ENCODE results near the gene ACSF3. TPM values are rescaled to one million over a fixed set of nuclear protein-coding genes. Genes with fewer than 3 reads are reported as not detected.

Gene ACSF3
- total RNA-seq, 1 donor from 2014 or later = 14.5 TPM

GRCh38 chr16:89104930-89105571, 11.4 kb downstream of the ACSF3 start:
- Histone ChIP-seq H4K20me1 (ENCODE audit: low read depth) (peaks cover 3% of the 10 kb centered on the region), H3K4me2 (no peak overlapping the region), H3F3A (ENCODE audit: low read depth) (no peaks in the 10 kb centered on the region), H3K36me3 (no peaks in the 10 kb centered on the region), H3K9ac (no peak overlapping the region), H3K4me3 (no peak overlapping the region), H3K27me3 (no peaks in the 10 kb centered on the region), H3K9me3 (ENCODE audit: low read depth) (no peaks in the 10 kb centered on the region), H2AFZ (replicated peaks) (no peak overlapping the region), H3K27ac (no peak overlapping the region), H3K79me2 (ENCODE audit: low read depth) (peaks cover 1% of the 10 kb centered on the region), H3K4me1 (no peaks in the 10 kb centered on the region)
- no peak for DNase-seq (ENCODE audit: low spot score)
- Mint-ChIP-seq H3K36me3 (peaks cover 21% of the 10 kb centered on the region), H3K9me3 (no peaks in the 10 kb centered on the region), H3K27me3 (ENCODE audit: insufficient read depth, low read depth) (peaks cover 2% of the 10 kb centered on the region), H3K4me3 (no peak overlapping the region), H3K4me1 (no peaks in the 10 kb centered on the region), H3K27ac (no peak overlapping the region)
- TF ChIP-seq EZH2 (IDR thresholded peaks at IDR 0.05) = no peak
- TF ChIP-seq EZH2phosphoT487 (IDR thresholded peaks at IDR 0.05) = no peak
- TF ChIP-seq, protein P1, sequence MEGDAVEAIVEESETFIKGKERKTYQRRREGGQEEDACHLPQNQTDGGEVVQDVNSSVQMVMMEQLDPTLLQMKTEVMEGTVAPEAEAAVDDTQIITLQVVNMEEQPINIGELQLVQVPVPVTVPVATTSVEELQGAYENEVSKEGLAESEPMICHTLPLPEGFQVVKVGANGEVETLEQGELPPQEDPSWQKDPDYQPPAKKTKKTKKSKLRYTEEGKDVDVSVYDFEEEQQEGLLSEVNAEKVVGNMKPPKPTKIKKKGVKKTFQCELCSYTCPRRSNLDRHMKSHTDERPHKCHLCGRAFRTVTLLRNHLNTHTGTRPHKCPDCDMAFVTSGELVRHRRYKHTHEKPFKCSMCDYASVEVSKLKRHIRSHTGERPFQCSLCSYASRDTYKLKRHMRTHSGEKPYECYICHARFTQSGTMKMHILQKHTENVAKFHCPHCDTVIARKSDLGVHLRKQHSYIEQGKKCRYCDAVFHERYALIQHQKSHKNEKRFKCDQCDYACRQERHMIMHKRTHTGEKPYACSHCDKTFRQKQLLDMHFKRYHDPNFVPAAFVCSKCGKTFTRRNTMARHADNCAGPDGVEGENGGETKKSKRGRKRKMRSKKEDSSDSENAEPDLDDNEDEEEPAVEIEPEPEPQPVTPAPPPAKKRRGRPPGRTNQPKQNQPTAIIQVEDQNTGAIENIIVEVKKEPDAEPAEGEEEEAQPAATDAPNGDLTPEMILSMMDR (IDR thresholded peaks at IDR 0.05) = no peak

DNA sequence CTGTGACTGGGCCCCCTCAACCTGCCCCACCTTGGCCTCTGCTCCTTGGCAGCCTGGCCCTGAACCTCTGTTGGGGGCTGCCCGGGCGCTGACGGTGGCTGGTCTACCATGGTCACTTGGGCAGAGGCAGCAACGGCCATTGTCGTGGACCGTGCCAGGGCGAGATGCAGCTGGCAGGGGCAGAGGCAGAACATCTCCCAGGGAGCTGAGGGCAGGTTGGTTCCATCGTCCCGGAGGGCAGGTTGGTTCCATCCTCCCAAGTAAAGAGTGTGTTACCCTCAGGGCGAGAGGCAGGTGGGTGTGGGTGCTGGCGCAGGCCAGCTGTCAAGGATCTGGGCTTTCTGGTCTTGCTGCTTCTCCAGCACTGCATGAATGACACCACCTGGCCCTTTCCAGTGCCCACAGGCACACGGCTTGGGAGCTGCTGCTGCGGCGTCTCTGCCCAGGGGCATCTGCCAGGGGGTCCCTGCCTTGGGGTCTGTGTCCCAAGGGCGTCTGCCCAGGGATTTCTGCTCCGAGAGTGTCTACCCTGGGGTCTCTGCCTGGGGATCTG, 12.0 kb downstream of the ACSF3 start:
- H3K27me3 ChIP-seq = no peaks in the 10 kb centered on the region
- no peak overlapping the region for H2AFZ ChIP-seq (replicated peaks)
- DNase-seq (ENCODE audit: low spot score) = no peak
- H3K4me1 ChIP-seq = no peaks in the 10 kb centered on the region
- no peaks in the 10 kb centered on the region for H3K79me2 ChIP-seq (ENCODE audit: low read depth)
- no peaks in the 10 kb centered on the region for H3F3A ChIP-seq (ENCODE audit: low read depth)
- no peak overlapping the region for H3K4me2 ChIP-seq
- Mint-ChIP-seq H3K9me3 (no peaks in the 10 kb centered on the region), H3K27ac (no peak overlapping the region), H3K27me3 (ENCODE audit: insufficient read depth, low read depth) (peaks cover 2% of the 10 kb centered on the region), H3K4me3 (no peak overlapping the region), H3K4me1 (no peaks in the 10 kb centered on the region), H3K36me3 (peaks cover 21% of the 10 kb centered on the region)
- no peak overlapping the region for H3K27ac ChIP-seq
- H4K20me1 ChIP-seq (ENCODE audit: low read depth) = peaks cover 3% of the 10 kb centered on the region
- H3K36me3 ChIP-seq = no peaks in the 10 kb centered on the region
- no peaks in the 10 kb centered on the region for H3K9me3 ChIP-seq (ENCODE audit: low read depth)
- H3K9ac ChIP-seq = no peak overlapping the region
- no peak overlapping the region for H3K4me3 ChIP-seq
- no peak for TF ChIP-seq EZH2phosphoT487 (IDR thresholded peaks at IDR 0.05)

DNA sequence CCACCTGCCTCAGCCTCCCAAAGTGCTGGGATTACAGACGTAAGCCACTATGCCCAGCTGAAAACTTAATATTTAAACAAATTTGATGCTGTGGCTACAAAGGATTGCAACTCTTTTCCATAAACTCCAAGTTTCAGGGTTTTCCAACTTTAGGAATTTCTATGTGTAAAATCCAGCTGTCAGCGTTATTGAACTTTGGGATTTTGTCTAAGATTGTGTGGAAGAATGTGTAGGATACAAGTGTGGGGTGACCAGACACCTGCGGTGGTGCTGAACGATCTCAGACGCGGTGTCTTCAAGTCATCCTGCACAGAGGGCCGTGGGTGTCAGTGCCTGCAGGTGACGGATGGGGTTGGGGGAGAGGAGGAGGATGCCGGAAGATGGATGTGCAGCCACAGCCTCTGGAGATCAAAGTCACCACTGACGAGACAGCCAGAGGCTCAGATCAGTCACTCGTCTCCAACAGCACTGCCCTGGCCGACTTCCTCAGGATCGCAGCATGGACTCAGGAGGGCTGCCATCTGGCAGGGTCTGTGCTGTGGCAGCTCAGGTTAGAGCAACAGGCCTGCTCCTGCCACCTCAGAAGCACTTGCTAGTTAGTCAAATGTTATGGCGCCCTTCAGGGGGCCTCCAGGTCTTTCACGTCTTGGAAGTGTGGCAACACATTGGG, 13.0 kb downstream of the ACSF3 start:
- Histone ChIP-seq H3K4me2 (no peak overlapping the region), H4K20me1 (ENCODE audit: low read depth) (peaks cover 3% of the 10 kb centered on the region), H3K27ac (no peak overlapping the region), H3K36me3 (no peaks in the 10 kb centered on the region), H3K27me3 (no peaks in the 10 kb centered on the region), H3K9me3 (ENCODE audit: low read depth) (no peaks in the 10 kb centered on the region), H3F3A (ENCODE audit: low read depth) (no peaks in the 10 kb centered on the region), H3K79me2 (ENCODE audit: low read depth) (no peaks in the 10 kb centered on the region), H3K4me3 (no peak overlapping the region), H2AFZ (replicated peaks) (no peak overlapping the region), H3K9ac (no peak overlapping the region), H3K4me1 (no peaks in the 10 kb centered on the region)
- TF ChIP-seq, protein P1 (IDR thresholded peaks at IDR 0.05) = no peak
- TF ChIP-seq EZH2phosphoT487 (IDR thresholded peaks at IDR 0.05) = no peak
- TF ChIP-seq EZH2 (IDR thresholded peaks at IDR 0.05) = no peak
- Mint-ChIP-seq H3K4me1 (no peaks in the 10 kb centered on the region), H3K27me3 (ENCODE audit: insufficient read depth, low read depth) (peaks cover 2% of the 10 kb centered on the region), H3K4me3 (no peak overlapping the region), H3K27ac (no peak overlapping the region), H3K36me3 (peaks cover 21% of the 10 kb centered on the region), H3K9me3 (no peaks in the 10 kb centered on the region)
- DNase-seq (ENCODE audit: low spot score) = no peak

DNA sequence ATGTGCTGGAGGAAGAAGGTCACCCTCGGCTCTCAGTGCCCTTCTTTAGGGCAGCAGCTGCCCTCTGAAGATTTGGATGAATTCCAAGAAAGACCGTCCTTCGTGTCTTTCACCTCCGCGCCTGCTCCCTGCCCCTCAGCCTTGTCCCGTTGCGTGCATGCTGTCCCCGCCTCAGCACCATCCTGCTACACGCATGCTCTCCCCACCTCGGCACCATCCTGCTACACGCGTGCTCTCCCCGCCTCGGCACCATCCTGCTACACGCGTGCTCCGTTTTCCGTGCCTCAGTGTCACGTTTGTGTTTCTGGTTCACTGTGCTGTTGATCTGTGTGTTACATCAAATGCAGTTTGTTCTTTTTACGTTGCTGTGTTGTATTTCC, 13.5 kb downstream of the ACSF3 start:
- Histone ChIP-seq H3K36me3 (no peaks in the 10 kb centered on the region), H3K79me2 (ENCODE audit: low read depth) (no peaks in the 10 kb centered on the region), H3K9me3 (ENCODE audit: low read depth) (no peaks in the 10 kb centered on the region), H3K27ac (no peak overlapping the region), H3K4me3 (no peak overlapping the region), H3F3A (ENCODE audit: low read depth) (no peaks in the 10 kb centered on the region), H3K27me3 (no peaks in the 10 kb centered on the region), H3K9ac (no peak overlapping the region), H4K20me1 (ENCODE audit: low read depth) (peaks cover 3% of the 10 kb centered on the region), H3K4me1 (no peaks in the 10 kb centered on the region), H3K4me2 (no peak overlapping the region), H2AFZ (replicated peaks) (no peak overlapping the region)
- peaks cover 2% of the 10 kb centered on the region for H3K27me3 Mint-ChIP-seq (ENCODE audit: insufficient read depth, low read depth)
- peaks cover 21% of the 10 kb centered on the region for H3K36me3 Mint-ChIP-seq
- no peak overlapping the region for H3K4me3 Mint-ChIP-seq
- H3K4me1 Mint-ChIP-seq = no peaks in the 10 kb centered on the region
- no peak overlapping the region for H3K27ac Mint-ChIP-seq
- H3K9me3 Mint-ChIP-seq = no peaks in the 10 kb centered on the region
- no peak for DNase-seq (ENCODE audit: low spot score)
- TF ChIP-seq, protein P1 (IDR thresholded peaks at IDR 0.05) = no peak

All from neural progenitor cell (in vitro differentiated cells).